B cell (primary cell): ENCODE measurements around the gene STAT4. TPM values are rescaled to one million over a fixed set of nuclear protein-coding genes. Genes with fewer than 3 reads are reported as not detected.

ENCODE experiments used
- ATAC-seq: fragments of 200-7000 bp; cut with Tn5 transposase; one replicate; pipeline ENCODE4 v1.10.0; 2021; ENCODE audit warnings: low read depth, mild to moderate bottlenecking, moderate number of reproducible peaks, moderate library complexity
- CTCF ChIA-PET: fragments of 350-600 bp; sonication (Branson Sonifier 250); formaldehyde crosslinking; loops from one replicate; lab custom pipeline; 2021; ENCODE audit warnings: antibody characterized with exemption, inconsistent platforms; lab: Charles Lee
- POLR2A ChIA-PET: fragments of 350-600 bp; sonication (Branson Sonifier 250); formaldehyde crosslinking; loops from one replicate; lab custom pipeline; 2021; ENCODE audit warnings: antibody characterized with exemption; lab: Charles Lee
- DNase-seq: peaks from one replicate; pipeline ENCODE4 v3.0.0; 2013
- H2AFZ ChIP-seq: 2 replicates; pipeline ENCODE4 v1.6.1; 2012; ENCODE audit warnings: mild to moderate bottlenecking, low read depth, low read length; ENCODE audit not compliant: insufficient read depth, poor library complexity, severe bottlenecking
- H3K27ac ChIP-seq, 2 donors: 1 replicate in 1 of 2; 2 replicates in 1 of 2; pipeline ENCODE4 v1.5.1; 2012 to 2013; ENCODE audit warnings: low read length in 2 of 2, mild to moderate bottlenecking in 2 of 2, moderate library complexity in 1 of 2
- H3K27me3 ChIP-seq, 4 experiments: fragments of 200-600 bp in 1 of 4; sonication (generic) in 1 of 4; replicated peaks in 1 of 4; 1 replicate in 2 of 4; 2 replicates in 2 of 4; pipeline versions ENCODE4 v1.6.1 to v1.7.0; 2013 to 2016; ENCODE audit warnings: low read length in 3 of 4, mild to moderate bottlenecking in 2 of 4, mixed read lengths in 1 of 4, moderate library complexity in 1 of 4; ENCODE audit not compliant: insufficient read depth in 4 of 4, control insufficient read depth in 3 of 4; ENCODE audit errors: control extremely low read depth in 1 of 4
- H3K36me3 ChIP-seq, 2 experiments: replicated peaks in 1 of 2; 1 replicate in 1 of 2; 2 replicates in 1 of 2; pipeline versions ENCODE4 v1.6.1 to v1.7.1; 2013; ENCODE audit warnings: low read length in 1 of 2; ENCODE audit not compliant: insufficient read depth in 2 of 2, control insufficient read depth in 1 of 2; ENCODE audit errors: control extremely low read depth in 1 of 2, extremely low read depth in 1 of 2
- H3K4me1 ChIP-seq, 2 donors: fragments of 200-600 bp in 1 of 2; sonication (generic) in 1 of 2; 1 replicate in 1 of 2; 2 replicates in 1 of 2; pipeline versions ENCODE4 v1.5.1 to v1.6.1; 2013 to 2017; ENCODE audit warnings: low read length in 2 of 2; ENCODE audit not compliant: control insufficient read depth in 2 of 2, insufficient read depth in 2 of 2
- H3K4me2 ChIP-seq: replicated peaks from 2 replicates; pipeline ENCODE3; 2012; ENCODE audit warnings: mild to moderate bottlenecking, low read depth, low read length; ENCODE audit not compliant: poor library complexity, severe bottlenecking
- H3K4me3 ChIP-seq, 5 experiments: fragments of 200-600 bp in 1 of 5; sonication (generic) in 1 of 5; 1 replicate in 3 of 5; 2 replicates in 2 of 5; pipeline versions ENCODE4 v1.5.1 to v1.7.0; 2011 to 2016; ENCODE audit warnings: low read length in 4 of 5, mild to moderate bottlenecking in 4 of 5, low read depth in 2 of 5, control low read depth in 1 of 5, moderate library complexity in 1 of 5; ENCODE audit not compliant: insufficient read depth in 1 of 5; ENCODE audit errors: control extremely low read depth in 1 of 5, extremely low read depth in 1 of 5
- H3K79me2 ChIP-seq: fragments of 200-600 bp; sonication (generic); one replicate; pipeline ENCODE4 v1.6.0; 2016; ENCODE audit warnings: low read length; ENCODE audit not compliant: control insufficient read depth, insufficient read depth
- H3K9ac ChIP-seq: fragments of 200-600 bp; sonication (generic); 2 replicates; pipeline ENCODE4 v1.6.1; 2017; ENCODE audit warnings: mild to moderate bottlenecking, low read length, moderate library complexity
- H3K9me3 ChIP-seq, 3 donors: one replicate each; pipeline versions ENCODE4 v1.6.1 to v1.7.1; 2013; ENCODE audit warnings: low read length in 2 of 3; ENCODE audit not compliant: control insufficient read depth in 2 of 3, insufficient read depth in 1 of 3; ENCODE audit errors: control extremely low read depth in 1 of 3
- H4K20me1 ChIP-seq: 2 replicates; pipeline ENCODE4 v1.6.0; 2012; ENCODE audit warnings: mild to moderate bottlenecking, low read length; ENCODE audit not compliant: insufficient read depth, control insufficient read depth, poor library complexity, severe bottlenecking
- H3K27ac Mint-ChIP-seq: one replicate; pipeline ENCODE4 v1.8.0; 2021; ENCODE audit warnings: mixed read lengths
- H3K27me3 Mint-ChIP-seq: one replicate; pipeline ENCODE4 v1.8.0; 2021; ENCODE audit warnings: mixed read lengths
- H3K4me1 Mint-ChIP-seq: one replicate; pipeline ENCODE4 v1.8.0; 2021; ENCODE audit warnings: mixed read lengths
- H3K4me3 Mint-ChIP-seq: one replicate; pipeline ENCODE4 v1.8.0; 2021; ENCODE audit warnings: mixed read lengths
- H3K9me3 Mint-ChIP-seq: one replicate; pipeline ENCODE4 v1.8.0; 2022; ENCODE audit warnings: mixed read lengths; ENCODE audit not compliant: insufficient read depth
- CTCF ChIP-seq: fragments of 200-600 bp; IDR thresholded peaks from one replicate; pipeline ENCODE4 v1.8.0; 2022; ENCODE audit warnings: antibody characterized with exemption, mild to moderate bottlenecking
- EZH2 ChIP-seq: IDR thresholded peaks from 2 replicates; pipeline ENCODE4 v1.6.1; 2012; ENCODE audit warnings: borderline replicate concordance, low read depth, mild to moderate bottlenecking, moderate library complexity, low read length; ENCODE audit not compliant: insufficient read depth, poor library complexity, severe bottlenecking
- WGBS: methylation state at CpG from one replicate; pipeline ENCODE4 v1.1.5; 2013; ENCODE audit warnings: missing lambda C conversion rate; ENCODE audit not compliant: insufficient coverage; 5-methylcytosine and 5-hydroxymethylcytosine counted together
- intact Hi-C: fragments of 100-400 bp; cut with micrococcal nuclease; formaldehyde crosslinking; loops from one replicate; pipeline ENCODE4 v1.10.0; 2022
- polyA plus RNA-seq: library from polyadenylated mRNA; depleted of rRNA; stranded (reverse); fragments of >200 nt; gene quantifications from 2 replicates; pipeline ENCODE4 v1.2.3, GENCODE V29; 2012
- total RNA-seq, 2 donors: library from RNA; stranded (reverse); fragments of 120-200 nt in 1 of 2; gene quantifications; 1 replicate in 1 of 2; 2 replicates in 1 of 2; pipeline versions ENCODE4 v1.2.3 to v1.2.4, GENCODE V29; 2013 to 2022

STAT4 gene
- total and polyA plus RNA-seq, 2 donors (not counting 1 experiment from before 2014, with no cell fraction given), result 2.0 to 62.1 TPM

- intact Hi-C loops, result loop anchor here (1.0 to 10.0 kb wide), 5 partner anchors 8 to 1575 kb away; partner anchors contain the start of gene WDR75
- Mint-ChIP-seq H3K9me3 (no peaks in the 10 kb centered on the region), H3K27ac (no peak overlapping the region), H3K27me3 (no peaks in the 10 kb centered on the region), H3K4me3 (no peak overlapping the region), H3K4me1 (peaks cover 9% of the 10 kb centered on the region)
- H4K20me1 ChIP-seq, result no peaks in the 10 kb centered on the region
- peaks cover 16 to 22% of the 10 kb centered on the region in 2 donors for H3K4me1 ChIP-seq
- no peaks in the 10 kb centered on the region for H3K36me3 ChIP-seq
- no peak for TF ChIP-seq EZH2
- TF ChIP-seq CTCF, result peak; percentile 17
- peak overlapping the region; percentile 84 to 91 for H3K27ac ChIP-seq
- DNase-seq, result peak; percentile 98
- H3K4me2 ChIP-seq, result peak overlapping the region; percentile 87
- no peaks in the 10 kb centered on the region for H3K27me3 ChIP-seq
- CTCF ChIA-PET, result interaction anchor here (0.6 to 2.7 kb wide), 6 partner anchors 9 to 170 kb away, joined by 3 to 8 read pairs (median 3); no protein-coding TSS in a partner anchor
- ATAC-seq, result peak; percentile 90
- peak overlapping the region; percentile 93 for H2AFZ ChIP-seq
- H3K9ac ChIP-seq, result peak overlapping the region; percentile 79
- peaks cover 9% of the 10 kb centered on the region for H3K79me2 ChIP-seq
- H3K9me3 ChIP-seq, result no peaks in the 10 kb centered on the region
- under 1% methylated on average over 59 of the region's 59 CpGs for WGBS
- H3K4me3 ChIP-seq, result peak overlapping the region; percentile 76 to 94 (median 83)
- POLR2A ChIA-PET, result interaction anchor here (0.7 to 1.2 kb wide), 2 partner anchors 138 to 140 kb away, joined by 4 read pairs; partner anchors contain the start of gene GLS
These were observed 130.5 kb downstream of the STAT4 start for GRCh38 chr2:191020221-191020741.

GRCh38 chr2:191019376-191019775, 131.4 kb downstream of the STAT4 start:
- Histone ChIP-seq H3K79me2 (peaks cover 9% of the 10 kb centered on the region), H3K4me3 (no peak overlapping the region), H3K4me1 (peaks cover 25 to 31% of the 10 kb centered on the region in 2 donors), H3K4me2 (peak overlapping the region; percentile 87), H3K9ac (no peak overlapping the region), H3K9me3 (no peaks in the 10 kb centered on the region), H4K20me1 (no peaks in the 10 kb centered on the region), H3K27me3 (no peaks in the 10 kb centered on the region), H2AFZ (no peak overlapping the region), H3K36me3 (no peaks in the 10 kb centered on the region), H3K27ac (peak overlapping the region in 1 of 2 donors; percentile 91)
- POLR2A ChIA-PET, result no interaction called here
- Mint-ChIP-seq H3K27me3 (no peaks in the 10 kb centered on the region), H3K4me3 (no peak overlapping the region), H3K27ac (no peak overlapping the region), H3K4me1 (peaks cover 9% of the 10 kb centered on the region), H3K9me3 (no peaks in the 10 kb centered on the region)
- no peak for ATAC-seq
- no CpG with 5 or more reads among the region's 3 CpGs for WGBS
- TF ChIP-seq CTCF, result no peak
- no peak for DNase-seq
- intact Hi-C loops, result no loop called here
- CTCF ChIA-PET, result interaction anchor here (0.6 to 2.7 kb wide), 6 partner anchors 10 to 169 kb away, joined by 3 to 8 read pairs (median 3); no protein-coding TSS in a partner anchor
